Measurements from ENCODE around the gene ZSCAN22. TPM values are rescaled to one million over a fixed set of nuclear protein-coding genes. Genes with fewer than 3 reads are reported as not detected.

ZSCAN22 gene
- total RNA-seq, 1 experiment from 2014 or later: 3.2 TPM

GRCh38 chr19:58278541-58279041, 48.2 kb upstream of the ZSCAN22 start, which contains the start of gene ZNF8:
ZNF8 (plus strand) TSS chr19:58278955; CDS start chr19:58279082, 127 bp downstream.
- H3K36me3 ChIP-seq (ENCODE audit: insufficient read depth, low read length, poor library complexity, severe bottlenecking): peaks cover 39% of the 10 kb centered on the region
- peak within 1 kb of the TSS; percentile 87 for H3K4me3 ChIP-seq (ENCODE audit: low read depth, low read length, poor library complexity, severe bottlenecking)
- peaks cover 9% of the 10 kb centered on the region for H3K9me3 ChIP-seq (ENCODE audit: low read depth, low read length, poor library complexity, severe bottlenecking)
- H3K27me3 ChIP-seq (replicated peaks; ENCODE audit: insufficient read depth, low read depth, low read length, poor library complexity): no peaks in the 10 kb centered on the region
- CTCF ChIA-PET: interaction anchor here (0.8 kb wide), 1 partner anchor 87 kb away, joined by 3 read pairs; no protein-coding TSS in a partner anchor
- peak; percentile 99 for DNase-seq (ENCODE audit: low spot score)
- POLR2A ChIA-PET (ENCODE audit: low non-redundant PET): interaction anchor here (0.6 kb wide), 1 partner anchor 25 kb away, joined by 4 read pairs; no protein-coding TSS in a partner anchor
- no peaks in the 10 kb centered on the region for H3K4me1 ChIP-seq (ENCODE audit: insufficient read depth, low read length, poor library complexity, severe bottlenecking)
- peak within 1 kb of the TSS; percentile 84 for H3K27ac ChIP-seq (ENCODE audit: low read depth, low read length, poor library complexity, severe bottlenecking)
- TF ChIP-seq EZH2 (IDR thresholded peaks at IDR 0.05; ENCODE audit: borderline replicate concordance, low read depth, low read length, poor library complexity, severe bottlenecking): no peak
- TF ChIP-seq, protein P1, sequence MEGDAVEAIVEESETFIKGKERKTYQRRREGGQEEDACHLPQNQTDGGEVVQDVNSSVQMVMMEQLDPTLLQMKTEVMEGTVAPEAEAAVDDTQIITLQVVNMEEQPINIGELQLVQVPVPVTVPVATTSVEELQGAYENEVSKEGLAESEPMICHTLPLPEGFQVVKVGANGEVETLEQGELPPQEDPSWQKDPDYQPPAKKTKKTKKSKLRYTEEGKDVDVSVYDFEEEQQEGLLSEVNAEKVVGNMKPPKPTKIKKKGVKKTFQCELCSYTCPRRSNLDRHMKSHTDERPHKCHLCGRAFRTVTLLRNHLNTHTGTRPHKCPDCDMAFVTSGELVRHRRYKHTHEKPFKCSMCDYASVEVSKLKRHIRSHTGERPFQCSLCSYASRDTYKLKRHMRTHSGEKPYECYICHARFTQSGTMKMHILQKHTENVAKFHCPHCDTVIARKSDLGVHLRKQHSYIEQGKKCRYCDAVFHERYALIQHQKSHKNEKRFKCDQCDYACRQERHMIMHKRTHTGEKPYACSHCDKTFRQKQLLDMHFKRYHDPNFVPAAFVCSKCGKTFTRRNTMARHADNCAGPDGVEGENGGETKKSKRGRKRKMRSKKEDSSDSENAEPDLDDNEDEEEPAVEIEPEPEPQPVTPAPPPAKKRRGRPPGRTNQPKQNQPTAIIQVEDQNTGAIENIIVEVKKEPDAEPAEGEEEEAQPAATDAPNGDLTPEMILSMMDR (conservative IDR thresholded peaks at IDR 0.05; ENCODE audit: low read depth, low read length): no peak
- BruUV-seq (replicated peaks): no TSS peak
- intact Hi-C loops (cut with micrococcal nuclease; ENCODE audit: unreplicated experiment): loop anchor here (2.0 kb wide), 2 partner anchors 26 to 50 kb away; partner anchors contain the start of genes ERVK3-1 and ZNF544

GRCh38 chr19:58279042-58279924, 47.5 kb upstream of the ZSCAN22 start:
- no peak for TF ChIP-seq EZH2 (IDR thresholded peaks at IDR 0.05; ENCODE audit: borderline replicate concordance, low read depth, low read length, poor library complexity, severe bottlenecking)
- TF ChIP-seq, protein P1 (conservative IDR thresholded peaks at IDR 0.05; ENCODE audit: low read depth, low read length): no peak
- H3K36me3 ChIP-seq (ENCODE audit: insufficient read depth, low read length, poor library complexity, severe bottlenecking): peaks cover 37% of the 10 kb centered on the region
- H3K4me1 ChIP-seq (ENCODE audit: insufficient read depth, low read length, poor library complexity, severe bottlenecking): no peaks in the 10 kb centered on the region
- H3K27me3 ChIP-seq (replicated peaks; ENCODE audit: insufficient read depth, low read depth, low read length, poor library complexity): no peaks in the 10 kb centered on the region
- POLR2A ChIA-PET (ENCODE audit: low non-redundant PET): interaction anchor here (0.6 kb wide), 2 partner anchors 25 to 596 kb away, joined by 4 read pairs; no protein-coding TSS in a partner anchor
- H3K4me3 ChIP-seq (ENCODE audit: low read depth, low read length, poor library complexity, severe bottlenecking): peak overlapping the region; percentile 87
- peak overlapping the region; percentile 84 for H3K27ac ChIP-seq (ENCODE audit: low read depth, low read length, poor library complexity, severe bottlenecking)
- CTCF ChIA-PET: interaction anchor here (0.8 kb wide), 1 partner anchor 87 kb away, joined by 3 read pairs; no protein-coding TSS in a partner anchor
- no TSS peak for BruUV-seq (replicated peaks)
- peaks cover 9% of the 10 kb centered on the region for H3K9me3 ChIP-seq (ENCODE audit: low read depth, low read length, poor library complexity, severe bottlenecking)
- intact Hi-C loops (cut with micrococcal nuclease; ENCODE audit: unreplicated experiment): loop anchor here (2.0 kb wide), 2 partner anchors 26 to 50 kb away; partner anchors contain the start of genes ERVK3-1 and ZNF544
- peak; percentile 65 for DNase-seq (ENCODE audit: low spot score)

DNA sequence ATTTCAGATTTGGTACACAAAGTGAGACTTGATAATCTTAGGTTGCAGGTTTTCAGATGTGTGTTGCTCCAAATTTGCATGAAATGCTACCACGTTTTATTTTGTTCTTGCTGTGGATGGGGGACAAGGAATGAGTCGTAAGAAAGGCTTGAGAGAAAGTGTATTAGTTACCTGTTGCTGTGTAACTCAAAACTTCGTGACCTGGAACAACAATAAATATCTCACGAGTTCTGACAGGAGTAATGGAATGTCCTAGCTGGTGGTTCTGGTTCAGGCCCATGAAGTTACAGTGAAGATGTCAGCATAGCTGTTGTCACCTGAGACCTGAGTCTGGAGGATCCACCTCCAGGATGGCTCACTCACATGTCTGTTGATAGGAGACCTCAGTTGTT, 46.9 kb upstream of the ZSCAN22 start:
- ChIA-PET POLR2A (ENCODE audit: low non-redundant PET) (interaction anchor here (0.6 kb wide), 1 partner anchor 597 kb away, joined by 4 read pairs; no protein-coding TSS in a partner anchor), CTCF (no interaction called here)
- TF ChIP-seq, protein P1 (conservative IDR thresholded peaks at IDR 0.05; ENCODE audit: low read depth, low read length): no peak
- TF ChIP-seq EZH2 (IDR thresholded peaks at IDR 0.05; ENCODE audit: borderline replicate concordance, low read depth, low read length, poor library complexity, severe bottlenecking): no peak
- peaks cover 31% of the 10 kb centered on the region for H3K36me3 ChIP-seq (ENCODE audit: insufficient read depth, low read length, poor library complexity, severe bottlenecking)
- peaks cover 5% of the 10 kb centered on the region for H3K9me3 ChIP-seq (ENCODE audit: low read depth, low read length, poor library complexity, severe bottlenecking)
- H3K4me1 ChIP-seq (ENCODE audit: insufficient read depth, low read length, poor library complexity, severe bottlenecking): no peaks in the 10 kb centered on the region
- peak overlapping the region; percentile 87 for H3K4me3 ChIP-seq (ENCODE audit: low read depth, low read length, poor library complexity, severe bottlenecking)
- H3K27me3 ChIP-seq (replicated peaks; ENCODE audit: insufficient read depth, low read depth, low read length, poor library complexity): no peaks in the 10 kb centered on the region
- TSS peak; percentile 54 for BruUV-seq (replicated peaks)
- H3K27ac ChIP-seq (ENCODE audit: low read depth, low read length, poor library complexity, severe bottlenecking): no peak overlapping the region
- DNase-seq (ENCODE audit: low spot score): no peak
- intact Hi-C loops (cut with micrococcal nuclease; ENCODE audit: unreplicated experiment): loop anchor here (2.0 kb wide), 2 partner anchors 25 to 51 kb away; partner anchors contain the start of genes ERVK3-1 and ZNF544

Measured in A673 (cell line).